Bronchial epithelial cell (primary cell): ENCODE measurements around the gene CD300A. TPM values are rescaled to one million over a fixed set of nuclear protein-coding genes. Genes with fewer than 3 reads are reported as not detected.

Experiments
- DNase-seq: peaks from one replicate; pipeline ENCODE4 v3.0.0-alpha.2; 2010; ENCODE audit warnings: low read depth
- FAIRE-seq: peaks from 2 replicates; lab custom pipeline; 2011; peaks lifted over from hg19 to GRCh38; lab: Jason Lieb, UNC
- H3K27me3 ChIP-seq: 2 replicates; pipeline ENCODE4 v1.5.1; 2011; ENCODE audit warnings: low read length; ENCODE audit not compliant: control insufficient read depth, insufficient read depth
- H3K36me3 ChIP-seq: 2 replicates; pipeline ENCODE4 v1.5.1; 2011; ENCODE audit warnings: low read length; ENCODE audit not compliant: control insufficient read depth, insufficient read depth
- H3K4me3 ChIP-seq: 2 replicates; pipeline ENCODE4 v1.5.1; 2011; ENCODE audit warnings: mild to moderate bottlenecking, low read depth, low read length, control low read depth
- CTCF ChIP-seq: IDR thresholded peaks from 2 replicates; pipeline ENCODE4 v1.5.1; 2011; ENCODE audit warnings: mild to moderate bottlenecking, moderate library complexity, low read length, control low read depth, inconsistent platforms; ENCODE audit not compliant: insufficient read depth, severe bottlenecking
- total RNA-seq: library from RNA; depleted of rRNA; stranded (reverse); fragments of >200 nt; gene quantifications from 2 replicates; pipeline ENCODE4 v1.2.1, GENCODE V29; 2014

The CD300A gene
- total RNA-seq, 1 donor from 2014 or later, result not detected

DNA sequence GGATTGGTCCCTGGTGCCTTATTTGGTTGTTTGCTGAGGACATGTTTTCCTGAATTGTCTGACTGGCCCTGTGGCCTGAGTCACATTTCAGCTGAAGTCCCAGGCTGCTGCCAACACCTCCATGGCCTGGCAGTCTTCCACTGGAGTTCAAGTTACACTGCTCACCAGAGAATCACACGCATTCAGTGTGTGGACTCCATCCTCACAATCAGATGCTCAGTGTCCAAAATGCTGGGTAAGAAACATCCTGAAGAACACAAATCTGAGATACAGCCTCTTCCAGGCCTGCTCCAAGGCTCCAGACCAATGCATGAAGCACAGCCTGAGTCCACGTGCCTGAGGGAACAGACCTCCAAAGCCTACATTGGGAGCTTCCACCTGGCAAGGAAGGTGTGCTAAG lies 45.6 kb downstream of the CD300A start:
- TF ChIP-seq CTCF, result no peak
- H3K27me3 ChIP-seq, result no peaks in the 10 kb centered on the region
- no peaks in the 10 kb centered on the region for H3K36me3 ChIP-seq
- no peak for DNase-seq
- FAIRE-seq, result no peak
- H3K4me3 ChIP-seq, result no peak overlapping the region

- no peaks in the 10 kb centered on the region for H3K36me3 ChIP-seq
- FAIRE-seq (no peak), DNase-seq (peak; percentile 29)
- no peaks in the 10 kb centered on the region for H3K27me3 ChIP-seq
- TF ChIP-seq CTCF, result no peak
- no peak overlapping the region for H3K4me3 ChIP-seq
These were observed 46.2 kb downstream of the CD300A start for GRCh38 chr17:74512624-74513091.

DNA sequence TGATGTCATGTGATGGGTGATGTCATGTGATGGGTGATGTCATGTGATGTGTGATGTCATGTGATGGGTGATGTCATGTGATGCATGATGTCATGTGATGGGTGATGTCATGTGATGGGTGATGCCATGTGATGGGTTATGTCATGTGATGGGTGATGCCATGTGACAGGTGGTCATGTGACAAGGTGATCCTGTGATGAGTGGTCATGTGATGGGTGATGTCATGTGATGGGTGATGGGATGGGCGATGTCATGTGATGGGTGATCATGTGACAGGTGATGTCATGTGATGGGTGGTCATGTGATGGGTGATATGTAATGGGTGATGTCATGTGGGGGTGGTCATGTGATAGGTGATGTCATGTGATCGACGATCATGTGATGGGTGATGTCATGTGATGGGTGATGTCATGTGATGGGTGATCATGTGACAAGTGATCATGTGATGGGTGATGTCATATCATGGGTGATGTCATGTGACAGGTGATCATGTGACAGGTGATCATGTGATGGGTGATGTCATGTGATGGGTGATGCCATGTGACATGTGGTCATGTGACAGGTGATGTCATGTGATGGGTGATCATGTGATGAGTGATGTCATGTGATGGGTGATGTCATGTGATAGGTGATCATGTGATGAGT lies 47.7 kb downstream of the CD300A start:
- TF ChIP-seq CTCF, result no peak
- no peaks in the 10 kb centered on the region for H3K36me3 ChIP-seq
- FAIRE-seq (peak; percentile 100), DNase-seq (peak; percentile 44)
- no peak overlapping the region for H3K4me3 ChIP-seq
- H3K27me3 ChIP-seq, result no peaks in the 10 kb centered on the region

GRCh38 chr17:74514632-74515334 lies 48.3 kb downstream of the CD300A start:
- H3K4me3 ChIP-seq, result no peak overlapping the region
- DNase-seq, result no peak
- no peak for TF ChIP-seq CTCF
- no peaks in the 10 kb centered on the region for H3K36me3 ChIP-seq
- H3K27me3 ChIP-seq, result no peaks in the 10 kb centered on the region
- FAIRE-seq, result no peak

- FAIRE-seq (no peak), DNase-seq (no peak)
- no peaks in the 10 kb centered on the region for H3K27me3 ChIP-seq
- no peaks in the 10 kb centered on the region for H3K36me3 ChIP-seq
- TF ChIP-seq CTCF, result no peak
- H3K4me3 ChIP-seq, result no peak overlapping the region
These were observed 49.5 kb downstream of the CD300A start for GRCh38 chr17:74515941-74516340.
